ENCODE measurements around the gene UQCC2.

Gene UQCC2

GRCh38 chr6:33679761-33680160, 31.7 kb downstream of the UQCC2 start:
- in situ Hi-C loops (cut with HindIII; ENCODE audit: low sequenced_read_pairs): no loop called here

- in situ Hi-C loops (cut with HindIII; ENCODE audit: low sequenced_read_pairs): no loop called here
Measured at GRCh38 chr6:33678932-33679490, 32.5 kb downstream of the UQCC2 start.

GRCh38 chr6:33678233-33678931, 33.1 kb downstream of the UQCC2 start:
- in situ Hi-C loops (cut with HindIII; ENCODE audit: low sequenced_read_pairs): no loop called here

- in situ Hi-C loops (cut with HindIII; ENCODE audit: low sequenced_read_pairs): no loop called here
Measured at GRCh38 chr6:33677689-33678088, 33.8 kb downstream of the UQCC2 start.

GRCh38 chr6:33677143-33677660, 34.3 kb downstream of the UQCC2 start:
- in situ Hi-C loops (cut with HindIII; ENCODE audit: low sequenced_read_pairs): no loop called here

GRCh38 chr6:33676416-33677142, 34.9 kb downstream of the UQCC2 start:
- in situ Hi-C loops (cut with HindIII; ENCODE audit: low sequenced_read_pairs): no loop called here

- in situ Hi-C loops (cut with HindIII; ENCODE audit: low sequenced_read_pairs): no loop called here
Measured at GRCh38 chr6:33675968-33676367, 35.5 kb downstream of the UQCC2 start.

GRCh38 chr6:33673851-33674250, 37.6 kb downstream of the UQCC2 start:
- in situ Hi-C loops (cut with HindIII; ENCODE audit: low sequenced_read_pairs): no loop called here

- in situ Hi-C loops (cut with HindIII; ENCODE audit: low sequenced_read_pairs): no loop called here
Measured at GRCh38 chr6:33672808-33673207, 38.7 kb downstream of the UQCC2 start.

GRCh38 chr6:33671744-33672072, 39.8 kb downstream of the UQCC2 start:
- in situ Hi-C loops (cut with HindIII; ENCODE audit: low sequenced_read_pairs): no loop called here

- in situ Hi-C loops (cut with HindIII; ENCODE audit: low sequenced_read_pairs): no loop called here
Measured at GRCh38 chr6:33670971-33671743, 40.3 kb downstream of the UQCC2 start.

GRCh38 chr6:33670086-33670660, 41.3 kb downstream of the UQCC2 start:
- in situ Hi-C loops (cut with HindIII; ENCODE audit: low sequenced_read_pairs): no loop called here

GRCh38 chr6:33668914-33669313, 42.6 kb downstream of the UQCC2 start:
- in situ Hi-C loops (cut with HindIII; ENCODE audit: low sequenced_read_pairs): no loop called here

- in situ Hi-C loops (cut with HindIII; ENCODE audit: low sequenced_read_pairs): no loop called here
Measured at GRCh38 chr6:33668328-33668727, 43.2 kb downstream of the UQCC2 start.

GRCh38 chr6:33667776-33668175, 43.7 kb downstream of the UQCC2 start:
- in situ Hi-C loops (cut with HindIII; ENCODE audit: low sequenced_read_pairs): no loop called here

GRCh38 chr6:33667072-33667471, 44.4 kb downstream of the UQCC2 start:
- in situ Hi-C loops (cut with HindIII; ENCODE audit: low sequenced_read_pairs): no loop called here

- in situ Hi-C loops (cut with HindIII; ENCODE audit: low sequenced_read_pairs): no loop called here
Measured at GRCh38 chr6:33665957-33666356, 45.5 kb downstream of the UQCC2 start.

- in situ Hi-C loops (cut with HindIII; ENCODE audit: low sequenced_read_pairs): no loop called here
Measured at GRCh38 chr6:33664506-33665057, 46.9 kb downstream of the UQCC2 start.

- in situ Hi-C loops (cut with HindIII; ENCODE audit: low sequenced_read_pairs): no loop called here
Measured at GRCh38 chr6:33663727-33664449, 47.6 kb downstream of the UQCC2 start.

- in situ Hi-C loops (cut with HindIII; ENCODE audit: low sequenced_read_pairs): no loop called here
Measured at GRCh38 chr6:33663028-33663427, 48.5 kb downstream of the UQCC2 start.
